Endothelial cell of umbilical vein (primary cell): ENCODE measurements around the gene TENM4. TPM values are rescaled to one million over a fixed set of nuclear protein-coding genes. Genes with fewer than 3 reads are reported as not detected.

Experiments
- BruUV-seq: library from RNA; stranded (reverse); fragments of 400-500 nt; replicated peaks from 2 replicates; lab custom pipeline; 2021; lab: Mats Ljungman, UMichigan
- CTCF ChIA-PET: fragments of 300-600, 350-600 bp; sonication (Branson Sonifier 250); formaldehyde crosslinking; loops from one replicate; lab custom pipeline; 2021; ENCODE audit warnings: antibody characterized with exemption, inconsistent platforms; lab: Charles Lee
- POLR2A ChIA-PET: fragments of 300-600, 350-600 bp; sonication (Branson Sonifier 250); formaldehyde crosslinking; loops from one replicate; lab custom pipeline; 2021; ENCODE audit warnings: antibody characterized with exemption, inconsistent platforms; lab: Charles Lee
- DNase-seq: peaks from one replicate; pipeline ENCODE4 v3.0.0-alpha.2; 2011; ENCODE audit warnings: low read depth, low spot score
- FAIRE-seq: peaks from 2 replicates; lab custom pipeline; 2011; peaks lifted over from hg19 to GRCh38; lab: Jason Lieb, UNC
- H2AFZ ChIP-seq: 2 replicates; pipeline ENCODE4 v1.6.0; 2012; ENCODE audit warnings: low read depth, low read length, control low read depth, inconsistent platforms
- H3K27ac ChIP-seq: 2 replicates; pipeline ENCODE4 v1.5.1; 2011; ENCODE audit warnings: low read depth, mild to moderate bottlenecking, control low read depth, low read length, moderate library complexity; ENCODE audit not compliant: insufficient read depth
- H3K27me3 ChIP-seq, 2 experiments: 2 replicates each; pipeline versions ENCODE4 v1.6.0 to v1.6.1; 2011; ENCODE audit warnings: low read length in 2 of 2, mixed read lengths in 1 of 2; ENCODE audit not compliant: control insufficient read depth in 2 of 2, insufficient read depth in 2 of 2
- H3K36me3 ChIP-seq, 2 experiments: 2 replicates in 1 of 2; 3 replicates in 1 of 2; pipeline ENCODE4 v1.5.1; 2011; ENCODE audit warnings: low read length in 2 of 2, mild to moderate bottlenecking in 1 of 2, moderate library complexity in 1 of 2; ENCODE audit not compliant: control insufficient read depth in 2 of 2, insufficient read depth in 2 of 2; ENCODE audit errors: extremely low read depth in 1 of 2
- H3K4me1 ChIP-seq: 3 replicates; pipeline ENCODE4 v1.5.1; 2011; ENCODE audit warnings: mild to moderate bottlenecking, low read length; ENCODE audit not compliant: control insufficient read depth, insufficient read depth; ENCODE audit errors: extremely low read depth
- H3K4me2 ChIP-seq: 2 replicates; pipeline ENCODE4 v1.6.1; 2011; ENCODE audit warnings: low read length, control low read depth, mixed read lengths; ENCODE audit not compliant: insufficient read depth
- H3K4me3 ChIP-seq, 3 experiments: fragments of 200-600 bp in 1 of 3; sonication (generic), shearing (Covaris generic) in 1 of 3; replicated peaks in 1 of 3; 2 replicates each; pipeline ENCODE4 v1.5.1; 2011 to 2016; ENCODE audit warnings: control low read depth in 3 of 3, low read length in 3 of 3, mild to moderate bottlenecking in 2 of 3, inconsistent platforms in 1 of 3, low read depth in 1 of 3, moderate library complexity in 1 of 3; ENCODE audit not compliant: insufficient read depth in 1 of 3
- H3K79me2 ChIP-seq: 2 replicates; pipeline ENCODE4 v1.6.0; 2012; ENCODE audit warnings: low read length, inconsistent platforms; ENCODE audit not compliant: control insufficient read depth, insufficient read depth
- H3K9ac ChIP-seq: replicated peaks from 2 replicates; pipeline ENCODE3; 2011; ENCODE audit warnings: low read length, control low read depth; ENCODE audit not compliant: insufficient read depth; ENCODE audit errors: extremely low read depth
- H3K9me1 ChIP-seq: replicated peaks from 3 replicates; pipeline ENCODE4 v1.6.0; 2011; ENCODE audit warnings: mild to moderate bottlenecking, low read length; ENCODE audit not compliant: control insufficient read depth, insufficient read depth; ENCODE audit errors: extremely low read depth
- H3K9me3 ChIP-seq: replicated peaks from 2 replicates; pipeline ENCODE4 v1.5.1; 2012; ENCODE audit warnings: low read length, inconsistent platforms; ENCODE audit not compliant: control insufficient read depth, insufficient read depth
- H4K20me1 ChIP-seq: replicated peaks from 2 replicates; pipeline ENCODE3; 2011; ENCODE audit warnings: mild to moderate bottlenecking, low read length; ENCODE audit not compliant: control insufficient read depth, insufficient read depth; ENCODE audit errors: extremely low read depth
- EZH2 ChIP-seq: IDR thresholded peaks from 2 replicates; pipeline ENCODE4 v1.6.1; 2012; ENCODE audit warnings: borderline replicate concordance, low read depth, mild to moderate bottlenecking, moderate library complexity, low read length, inconsistent platforms; ENCODE audit not compliant: severe bottlenecking
- FOS ChIP-seq: IDR thresholded peaks from 2 replicates; pipeline ENCODE4 v1.6.1; 2011; ENCODE audit warnings: mild to moderate bottlenecking, low read length, moderate library complexity, borderline replicate concordance; ENCODE audit not compliant: insufficient read depth
- GATA2 ChIP-seq: IDR thresholded peaks from 2 replicates; pipeline ENCODE4 v1.7.0; 2011; ENCODE audit warnings: low read depth, mild to moderate bottlenecking, moderate library complexity, mixed read lengths, low read length; ENCODE audit not compliant: insufficient read length, insufficient read depth
- JUN ChIP-seq: IDR thresholded peaks from 2 replicates; pipeline ENCODE4 v1.6.1; 2011; ENCODE audit warnings: borderline replicate concordance, low read depth; ENCODE audit not compliant: insufficient read length, insufficient read depth
- MAX ChIP-seq: IDR thresholded peaks from 2 replicates; pipeline ENCODE4 v1.6.1; 2011; ENCODE audit not compliant: insufficient read depth, insufficient read length
- MYC ChIP-seq: IDR thresholded peaks from one replicate; pipeline ENCODE4 v1.6.1; 2011; ENCODE audit warnings: mild to moderate bottlenecking, low read depth, low read length
- POLR2A ChIP-seq: IDR thresholded peaks from 2 replicates; pipeline ENCODE4 v1.6.1; 2012; ENCODE audit warnings: low read depth, mild to moderate bottlenecking, control low read depth, low read length
- POLR2AphosphoS5 ChIP-seq: IDR thresholded peaks from 2 replicates; pipeline ENCODE4 v1.6.1; 2012; ENCODE audit warnings: low read depth, mild to moderate bottlenecking, control low read depth, low read length, moderate library complexity; ENCODE audit not compliant: insufficient read depth
- dilution Hi-C: fragments of 300-500 bp; cut with MboI; formaldehyde crosslinking; loops from one replicate; pipeline ENCODE4 v1.15.0; 2019; ENCODE audit warnings: low sequenced_read_pairs; ENCODE audit not compliant: extremely low pct_ligation_motif_present
- intact Hi-C: fragments of 100-400 bp; cut with micrococcal nuclease; formaldehyde crosslinking; loops from one replicate; pipeline ENCODE4 v1.10.0; 2022
- polyA plus RNA-seq, 4 experiments: library from polyadenylated mRNA; depleted of rRNA in 3 of 4; stranded (reverse) in 3 of 4; unstranded in 1 of 4; fragments of >200 nt; gene quantifications; 2 replicates each; pipeline versions ENCODE4 v1.2.1 to v1.2.3, GENCODE V29; 2011 to 2012; ENCODE audit warnings: missing spikeins in 1 of 4
- total RNA-seq: library from RNA; stranded (reverse); gene quantifications from 2 replicates; pipeline ENCODE4 v1.2.3, GENCODE V29; 2021
- TF ChIP-seq, protein P1 (sequence below), 2 donors: IDR thresholded peaks; 1 replicate in 1 of 2; 2 replicates in 1 of 2; pipeline ENCODE4 v1.5.1; 2011; ENCODE audit warnings: low read length in 2 of 2, mild to moderate bottlenecking in 2 of 2, moderate library complexity in 2 of 2, control low read depth in 1 of 2, inconsistent platforms in 1 of 2, low read depth in 1 of 2; ENCODE audit not compliant: insufficient read depth in 1 of 2; ENCODE audit errors: extremely low read depth in 1 of 2

The TENM4 gene
- total and polyA plus RNA-seq, 2 donors (not counting 3 experiments of a cell fraction or from before 2014, with no cell fraction given): 0.06 to 0.27 TPM

- Histone ChIP-seq H3K4me3 (no peak overlapping the region), H3K4me2 (no peak overlapping the region), H3K36me3 (no peaks in the 10 kb centered on the region), H3K9ac (no peak overlapping the region), H3K4me1 (no peaks in the 10 kb centered on the region), H3K27me3 (no peaks in the 10 kb centered on the region), H3K9me3 (no peaks in the 10 kb centered on the region), H4K20me1 (no peaks in the 10 kb centered on the region), H2AFZ (no peak overlapping the region), H3K9me1 (no peaks in the 10 kb centered on the region), H3K27ac (no peak overlapping the region), H3K79me2 (no peaks in the 10 kb centered on the region)
- TF ChIP-seq FOS (no peak), POLR2A (no peak), MYC (no peak), JUN (no peak), GATA2 (no peak), POLR2AphosphoS5 (no peak), EZH2 (no peak), MAX (no peak)
- TF ChIP-seq, protein P1, sequence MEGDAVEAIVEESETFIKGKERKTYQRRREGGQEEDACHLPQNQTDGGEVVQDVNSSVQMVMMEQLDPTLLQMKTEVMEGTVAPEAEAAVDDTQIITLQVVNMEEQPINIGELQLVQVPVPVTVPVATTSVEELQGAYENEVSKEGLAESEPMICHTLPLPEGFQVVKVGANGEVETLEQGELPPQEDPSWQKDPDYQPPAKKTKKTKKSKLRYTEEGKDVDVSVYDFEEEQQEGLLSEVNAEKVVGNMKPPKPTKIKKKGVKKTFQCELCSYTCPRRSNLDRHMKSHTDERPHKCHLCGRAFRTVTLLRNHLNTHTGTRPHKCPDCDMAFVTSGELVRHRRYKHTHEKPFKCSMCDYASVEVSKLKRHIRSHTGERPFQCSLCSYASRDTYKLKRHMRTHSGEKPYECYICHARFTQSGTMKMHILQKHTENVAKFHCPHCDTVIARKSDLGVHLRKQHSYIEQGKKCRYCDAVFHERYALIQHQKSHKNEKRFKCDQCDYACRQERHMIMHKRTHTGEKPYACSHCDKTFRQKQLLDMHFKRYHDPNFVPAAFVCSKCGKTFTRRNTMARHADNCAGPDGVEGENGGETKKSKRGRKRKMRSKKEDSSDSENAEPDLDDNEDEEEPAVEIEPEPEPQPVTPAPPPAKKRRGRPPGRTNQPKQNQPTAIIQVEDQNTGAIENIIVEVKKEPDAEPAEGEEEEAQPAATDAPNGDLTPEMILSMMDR (IDR thresholded peaks at IDR 0.05; ENCODE audit: extremely low read depth in 1 of 2, insufficient read depth in 1 of 2, low read depth in 1 of 2, low read length in 2 of 2): no peak
- BruUV-seq: no TSS peak
- dilution Hi-C loops: no loop called here
- intact Hi-C loops: no loop called here
- no peak for FAIRE-seq
- DNase-seq: no peak
- POLR2A ChIA-PET: no interaction called here
- CTCF ChIA-PET: no interaction called here
Observed at GRCh38 chr11:78672850-78673620, 767.8 kb downstream of the TENM4 start.
